G401 (cell line): ENCODE results near the gene POT1. TPM values are rescaled to one million over a fixed set of nuclear protein-coding genes. Genes with fewer than 3 reads are reported as not detected.
"Not testable (repeated sequence)": the region's sequence is repeated elsewhere in the genome, so short reads cannot be mapped to it uniquely, and the experiment has no call there.

Experiments used
- DNase-seq: peaks from one replicate; pipeline ENCODE4 v3.0.0-alpha.2; 2015; ENCODE audit warnings: low spot score
- in situ Hi-C: cut with HindIII; loops from 2 replicates; pipeline ENCODE4 v1.10.0; 2016; ENCODE audit warnings: low sequenced_read_pairs, mixed read lengths
- total RNA-seq: library from RNA; depleted of rRNA; stranded (reverse); fragments of >200 nt; shearing (Covaris generic); gene quantifications from 2 replicates; pipeline ENCODE4 v1.2.3, GENCODE V29; 2014; rRNA removed

The POT1 gene, protein sequence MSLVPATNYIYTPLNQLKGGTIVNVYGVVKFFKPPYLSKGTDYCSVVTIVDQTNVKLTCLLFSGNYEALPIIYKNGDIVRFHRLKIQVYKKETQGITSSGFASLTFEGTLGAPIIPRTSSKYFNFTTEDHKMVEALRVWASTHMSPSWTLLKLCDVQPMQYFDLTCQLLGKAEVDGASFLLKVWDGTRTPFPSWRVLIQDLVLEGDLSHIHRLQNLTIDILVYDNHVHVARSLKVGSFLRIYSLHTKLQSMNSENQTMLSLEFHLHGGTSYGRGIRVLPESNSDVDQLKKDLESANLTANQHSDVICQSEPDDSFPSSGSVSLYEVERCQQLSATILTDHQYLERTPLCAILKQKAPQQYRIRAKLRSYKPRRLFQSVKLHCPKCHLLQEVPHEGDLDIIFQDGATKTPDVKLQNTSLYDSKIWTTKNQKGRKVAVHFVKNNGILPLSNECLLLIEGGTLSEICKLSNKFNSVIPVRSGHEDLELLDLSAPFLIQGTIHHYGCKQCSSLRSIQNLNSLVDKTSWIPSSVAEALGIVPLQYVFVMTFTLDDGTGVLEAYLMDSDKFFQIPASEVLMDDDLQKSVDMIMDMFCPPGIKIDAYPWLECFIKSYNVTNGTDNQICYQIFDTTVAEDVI
- total RNA-seq = 26.8 and 46.6 TPM in 2 replicates

DNA sequence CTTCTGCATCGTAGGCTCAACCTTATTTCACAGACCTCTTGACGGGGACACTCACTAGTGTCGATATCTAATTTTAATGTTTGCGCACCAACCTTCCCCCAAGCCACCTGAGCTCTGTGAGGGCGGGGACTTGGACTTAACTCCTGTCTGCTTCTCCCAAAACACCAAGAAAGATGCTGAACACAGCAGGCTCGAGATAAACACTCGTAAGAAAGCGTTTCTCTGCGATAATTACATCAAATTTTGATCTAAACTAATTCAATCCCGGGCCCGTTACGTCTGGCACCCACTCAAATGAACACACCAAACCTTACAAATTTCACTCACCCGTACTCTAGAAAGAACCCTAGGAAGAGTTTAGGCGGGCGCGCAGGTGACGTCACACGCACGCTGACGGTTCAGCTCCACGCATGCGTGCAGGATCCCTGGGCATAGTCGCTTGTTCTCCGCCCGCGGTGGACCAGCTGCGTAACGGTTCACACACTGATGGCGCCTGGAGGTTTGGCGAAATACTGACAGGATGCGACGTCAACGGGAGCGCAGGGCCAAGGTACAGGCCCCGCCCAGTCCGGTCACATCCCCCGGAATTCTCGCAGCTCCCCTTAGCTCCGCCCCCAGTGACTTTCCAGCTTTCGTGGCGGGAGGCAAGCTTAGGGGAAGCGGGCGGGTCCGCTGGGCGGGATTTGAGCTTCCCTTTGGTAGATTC, at the start of gene POT1:
Gene POT1 (minus strand): TSS at position 359 of the 706 bp plus-strand sequence. CDS start 32,652 bp downstream, outside the sequence.
- DNase-seq = peak; percentile 99
- in situ Hi-C loops = no loop called here

DNA sequence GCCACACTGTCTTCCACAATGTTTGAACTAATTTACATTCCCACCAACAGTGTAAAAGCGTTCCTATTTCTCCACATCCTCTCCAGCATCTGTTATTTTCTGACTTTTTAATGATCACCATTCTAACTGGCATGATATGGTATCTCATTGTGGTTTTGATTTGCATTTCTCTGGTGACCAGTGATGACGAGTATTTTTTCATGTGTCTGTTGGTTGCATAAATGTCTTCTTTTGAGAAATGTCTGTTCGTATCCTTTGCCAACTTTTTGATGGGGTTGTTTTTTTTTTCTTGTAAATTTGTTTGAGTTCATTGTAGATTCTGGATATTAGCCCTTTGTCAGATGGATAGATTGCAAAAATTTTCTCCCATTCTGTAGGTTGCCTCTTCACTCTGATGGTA, 45.5 kb upstream of the POT1 start:
- DNase-seq, in situ Hi-C loops: not testable (repeated sequence)

DNA sequence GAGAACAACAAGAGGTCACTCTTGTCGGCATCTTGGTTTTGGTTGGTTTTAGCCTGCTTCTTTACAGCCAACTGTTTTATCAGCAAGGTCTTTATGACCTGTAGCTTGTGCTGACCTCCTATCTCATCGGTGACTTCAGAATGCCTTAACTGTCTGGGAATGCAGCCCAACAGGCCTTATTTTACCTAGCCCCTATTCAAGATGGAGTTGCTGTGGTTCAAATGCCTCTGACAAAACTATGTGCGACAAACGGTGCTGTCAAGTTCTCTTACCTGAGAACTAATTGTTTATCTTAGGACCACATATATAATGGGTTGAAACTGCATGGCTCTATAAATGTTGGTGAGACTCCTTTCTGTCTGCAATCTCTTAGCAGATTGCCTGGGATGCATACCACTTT, 35.9 kb upstream of the POT1 start:
- in situ Hi-C loops = no loop called here
- no peak for DNase-seq

DNA sequence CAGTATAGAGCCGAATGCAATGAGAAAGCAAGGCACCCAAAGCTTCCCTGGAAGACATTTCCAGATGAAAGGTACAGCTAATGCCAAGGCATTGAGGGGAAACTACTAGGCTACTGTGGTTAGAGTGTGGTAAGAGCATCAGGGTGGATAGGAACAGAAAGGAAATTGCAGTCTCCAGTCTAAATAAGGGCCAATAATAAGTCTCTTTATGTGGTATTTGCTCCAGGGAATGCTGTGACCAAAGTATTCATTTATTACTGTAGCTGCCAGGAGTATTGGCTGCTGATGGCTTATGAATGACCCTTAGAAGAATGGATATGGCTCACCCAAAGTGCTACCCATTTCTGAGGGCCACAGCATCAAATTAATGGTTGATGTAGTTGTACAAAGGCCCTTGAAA, 30.1 kb upstream of the POT1 start:
- no peak for DNase-seq
- in situ Hi-C loops = no loop called here

DNA sequence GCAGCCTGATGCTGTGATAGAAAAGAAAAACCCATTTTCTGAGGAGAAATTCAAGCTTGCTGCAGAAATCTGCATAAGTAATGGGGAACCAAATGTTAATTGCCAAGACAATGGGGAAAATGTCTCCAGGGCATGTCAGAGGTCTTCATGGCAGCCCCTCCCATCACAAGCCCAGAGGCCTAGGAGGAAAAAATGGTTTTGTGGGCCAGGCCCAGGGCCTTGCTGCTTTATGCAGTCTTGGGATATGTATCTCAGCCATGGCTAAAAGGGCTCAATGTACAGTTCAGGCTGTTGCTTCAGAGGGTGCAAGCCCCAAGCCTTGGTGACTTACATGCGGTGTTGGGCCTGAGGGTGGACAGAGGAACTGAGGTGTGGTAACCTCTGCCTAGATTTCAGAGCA, 28.3 kb upstream of the POT1 start:
- in situ Hi-C loops = not testable (repeated sequence)

DNA sequence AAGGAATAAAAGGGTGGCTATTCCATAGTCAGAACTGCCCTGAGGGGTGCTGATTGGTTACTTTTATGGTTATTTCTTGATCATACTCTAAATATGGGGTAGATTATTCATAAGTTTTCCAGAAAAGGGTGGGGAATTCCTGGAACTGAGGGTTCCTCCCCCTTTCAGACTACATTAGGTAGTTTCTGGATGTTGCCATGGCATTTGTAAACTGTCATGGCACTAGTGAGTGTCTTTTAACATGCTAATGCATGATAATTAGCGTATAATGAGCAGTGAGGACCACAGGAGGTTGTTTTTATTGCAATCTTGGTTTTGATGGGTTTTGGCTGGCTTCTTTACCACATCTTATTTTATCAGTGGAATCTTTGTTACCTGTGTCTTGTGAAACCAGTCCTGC, 26.5 kb upstream of the POT1 start:
- in situ Hi-C loops = no loop called here
- no peak for DNase-seq

More for the DNA sequence above, 28.3 kb upstream of the POT1 start:
- not testable (repeated sequence) for DNase-seq

DNA sequence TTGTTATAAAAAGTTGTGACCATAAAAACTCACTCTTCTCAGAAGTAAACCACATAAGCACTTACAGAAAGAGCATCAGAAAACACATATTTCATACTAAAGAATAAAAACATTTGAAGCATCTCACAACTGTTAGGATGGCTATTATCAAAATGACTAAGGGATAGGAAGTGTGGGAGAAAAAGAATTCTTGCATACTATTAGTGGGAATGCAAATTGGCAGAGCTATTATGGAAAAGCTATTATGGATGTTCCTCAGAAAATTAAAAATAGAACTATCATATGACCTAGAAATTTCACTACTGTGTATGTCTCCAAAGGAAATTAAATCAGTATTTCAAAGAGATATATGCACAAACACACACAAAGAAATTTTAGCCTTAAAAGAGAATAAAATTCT, 25.2 kb upstream of the POT1 start:
- in situ Hi-C loops = no loop called here
- no peak for DNase-seq

DNA sequence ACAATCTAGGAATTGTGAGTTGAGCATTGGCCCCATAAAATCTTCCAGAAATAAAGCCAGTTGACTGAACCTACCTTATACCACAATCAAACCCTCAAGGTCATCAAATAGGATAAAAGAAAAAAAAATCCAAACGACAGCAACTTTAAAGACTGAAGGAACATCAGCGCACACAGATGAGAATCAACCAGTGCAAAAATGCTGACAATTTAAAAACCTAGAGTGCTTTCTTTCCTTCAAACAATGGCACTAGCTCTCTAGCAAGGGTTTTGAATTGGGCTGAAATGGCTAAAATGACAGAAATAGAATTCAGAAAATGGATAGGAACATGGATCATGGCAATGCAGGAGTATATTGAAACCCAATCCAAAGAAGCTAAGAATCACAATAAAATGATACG, 16.1 kb upstream of the POT1 start:
- DNase-seq = no peak
- in situ Hi-C loops = no loop called here

DNA sequence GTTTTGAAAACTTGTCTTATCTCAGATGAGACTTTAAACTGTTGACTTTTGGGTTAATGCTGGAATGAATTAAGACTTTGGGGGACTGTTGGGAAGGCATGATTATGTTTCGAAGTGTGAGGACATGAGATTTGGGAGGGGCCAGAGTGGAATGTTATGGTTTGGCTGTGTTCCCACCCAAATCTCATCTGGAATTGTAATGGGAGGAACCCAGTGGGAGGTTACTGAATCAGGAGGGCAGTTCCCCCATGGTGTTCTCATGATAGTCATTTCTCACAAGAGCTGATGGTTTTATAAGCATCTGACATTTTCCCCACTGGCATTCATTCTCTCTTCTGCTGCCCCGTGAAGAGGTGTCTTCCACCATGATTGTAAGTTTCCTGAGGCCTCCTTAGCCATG, 13.8 kb upstream of the POT1 start:
- in situ Hi-C loops = no loop called here
- no peak for DNase-seq

DNA sequence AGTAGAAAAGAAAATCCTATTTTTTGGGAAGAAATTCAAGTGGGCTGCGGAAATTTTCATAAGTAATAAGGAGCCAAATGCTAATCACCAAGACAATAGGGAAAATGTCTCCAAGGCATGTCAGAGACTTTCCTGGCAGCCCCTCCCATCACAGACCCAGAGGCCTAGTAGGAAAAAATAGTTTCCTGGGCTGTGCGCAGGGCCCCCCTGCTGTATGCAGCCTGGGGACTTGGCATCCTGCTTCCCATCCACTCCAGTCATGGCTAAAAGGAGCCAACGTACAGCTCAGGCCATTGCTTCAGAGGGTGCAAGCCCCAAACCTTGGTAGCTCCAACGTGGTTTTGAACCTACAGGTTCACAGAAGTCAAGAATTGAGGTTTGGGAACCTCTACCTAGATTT, 12.8 kb upstream of the POT1 start:
- in situ Hi-C loops = no loop called here
- no peak for DNase-seq

DNA sequence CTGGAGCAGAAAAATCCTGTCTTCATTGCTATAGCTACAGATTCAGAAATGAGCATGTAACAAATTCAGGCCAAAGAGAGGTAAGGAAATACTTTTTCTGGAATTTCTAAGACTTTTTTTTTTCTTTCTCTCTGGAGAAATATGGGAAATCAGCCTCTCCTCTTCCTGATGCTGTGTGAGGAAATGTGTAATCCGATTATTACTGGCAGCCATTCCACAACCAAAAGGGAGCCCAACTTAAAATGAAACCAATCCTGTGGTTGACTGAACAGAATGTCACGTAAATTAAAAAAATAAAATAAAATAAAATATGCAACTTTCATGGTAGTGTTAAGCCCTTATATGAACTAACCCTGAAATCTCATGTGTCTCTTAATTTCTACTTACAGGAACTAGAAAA, 10.7 kb upstream of the POT1 start:
- in situ Hi-C loops = no loop called here

DNA sequence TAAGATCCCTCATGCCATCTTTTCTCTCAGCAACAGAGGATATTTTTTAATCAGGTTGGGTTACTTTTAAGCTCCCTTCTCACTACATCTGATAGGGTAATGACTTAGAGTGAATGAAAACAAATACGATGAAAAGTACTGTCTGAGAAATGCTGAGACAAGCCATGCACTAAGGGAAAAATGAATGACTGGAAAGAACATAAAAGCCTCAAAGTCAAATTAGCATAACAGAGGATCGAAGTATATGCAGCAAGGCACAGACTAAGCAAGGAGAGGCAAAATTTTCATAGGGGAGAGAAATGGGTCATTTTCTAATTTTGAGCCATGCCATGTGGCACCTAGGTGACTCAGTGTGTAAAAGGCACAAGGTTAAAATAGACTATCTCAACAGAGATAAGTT, 8.5 kb upstream of the POT1 start:
- in situ Hi-C loops = no loop called here
- no peak for DNase-seq

More for the DNA sequence above, 10.7 kb upstream of the POT1 start:
- DNase-seq = no peak

DNA sequence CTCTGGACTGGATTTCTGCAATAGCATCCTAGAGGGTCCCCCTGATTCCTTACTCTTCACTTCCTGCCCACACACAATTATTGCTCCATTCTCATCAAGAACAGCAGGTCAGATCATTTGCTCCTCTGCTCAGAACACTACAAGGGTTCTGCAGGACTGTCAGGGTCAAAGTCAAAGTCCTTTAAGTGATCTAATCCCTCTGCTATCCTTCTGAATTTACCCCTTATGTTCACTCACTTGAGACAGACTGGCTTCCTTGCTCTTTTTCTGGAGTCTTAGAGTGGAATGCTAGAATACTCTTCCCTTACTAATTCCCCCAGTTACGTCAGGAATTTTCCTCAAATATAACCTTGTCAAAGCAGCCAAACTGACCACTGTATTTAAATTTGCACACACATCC, 7.5 kb upstream of the POT1 start:
- in situ Hi-C loops = no loop called here
- no peak for DNase-seq

DNA sequence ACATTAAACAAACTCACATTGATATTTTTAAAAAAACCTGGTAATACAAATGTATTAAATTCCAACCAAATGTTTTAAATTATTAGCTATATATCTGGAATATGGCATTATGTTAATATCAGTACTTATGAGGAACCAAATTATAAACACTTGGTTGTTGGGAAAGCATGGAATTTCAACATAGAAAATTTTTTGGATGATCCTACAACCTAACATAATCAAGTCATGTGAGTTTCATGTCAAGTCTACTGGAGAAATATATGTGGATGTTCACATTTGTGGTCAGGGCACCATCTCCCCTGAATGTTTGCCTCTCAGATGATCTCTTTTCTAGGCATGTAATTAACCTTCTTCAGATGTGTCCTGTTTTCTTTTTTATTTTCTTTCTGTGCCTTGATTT, 5.2 kb upstream of the POT1 start:
- no peak for DNase-seq
- in situ Hi-C loops = no loop called here

DNA sequence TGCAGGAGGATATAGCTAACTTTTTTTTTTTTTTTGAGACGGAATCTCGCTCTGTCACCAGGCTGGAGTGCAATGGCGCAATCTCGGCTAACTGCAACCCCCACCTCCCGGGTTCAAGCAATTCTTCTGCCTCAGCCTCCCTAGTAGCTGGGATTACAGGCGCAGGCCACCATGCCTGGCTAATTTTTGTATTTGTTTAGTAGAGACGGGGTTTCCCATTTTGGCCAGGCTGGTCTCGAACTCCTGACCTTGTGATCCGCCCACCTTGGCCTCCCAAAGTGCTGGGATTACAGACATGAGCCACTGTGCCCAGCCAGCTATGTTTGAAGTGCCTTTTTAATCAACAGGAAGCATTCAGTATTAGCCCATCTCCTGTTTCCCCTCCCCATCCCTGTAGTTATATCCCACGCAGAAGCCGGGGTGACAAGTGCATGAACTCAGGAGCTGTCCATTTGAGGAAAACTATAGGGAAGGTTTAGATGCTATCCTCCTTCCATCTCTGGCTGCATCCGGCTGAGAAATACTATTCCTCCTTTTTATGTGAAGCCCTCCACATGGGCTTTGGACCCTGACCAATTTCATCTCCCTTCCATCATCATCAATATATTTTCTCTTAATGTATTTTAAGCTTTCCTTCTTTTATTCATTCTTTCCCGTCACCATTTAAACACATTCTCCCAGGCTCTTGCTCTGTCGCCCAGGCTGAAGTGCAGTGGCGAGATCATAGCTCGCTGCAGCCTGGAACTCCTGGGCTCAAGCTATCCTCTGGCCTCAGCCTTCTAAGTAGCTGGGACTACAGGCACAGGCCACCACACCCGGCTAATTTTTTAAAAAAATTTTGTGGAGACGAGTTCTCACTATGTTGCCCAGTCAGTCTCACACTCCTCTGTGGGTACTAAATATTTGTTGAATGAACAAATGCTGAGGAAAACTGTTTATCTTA, 1.3 kb upstream of the POT1 start:
- DNase-seq = peak; percentile 10
- in situ Hi-C loops = no loop called here

DNA sequence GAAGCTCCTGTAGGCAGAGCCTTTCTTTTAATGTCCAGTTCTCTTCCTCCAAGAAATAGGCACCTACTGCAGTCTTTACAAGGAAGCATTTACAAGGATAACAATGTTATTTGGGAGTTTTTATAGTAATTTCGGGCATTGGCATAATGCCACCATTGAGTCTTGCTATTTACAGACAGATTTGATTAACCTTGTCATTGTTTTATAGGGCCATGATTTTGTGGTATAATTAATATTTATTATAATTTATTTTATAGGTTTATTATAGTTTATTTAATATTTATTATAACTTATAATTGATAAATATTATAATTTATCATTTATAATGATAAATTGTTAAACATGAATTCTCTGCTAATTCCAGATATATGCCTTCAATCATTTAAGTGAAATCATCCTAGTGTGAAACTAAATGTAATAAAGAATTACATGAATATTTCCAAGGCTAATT, 573 bp upstream of the POT1 start:
- in situ Hi-C loops = no loop called here

DNA sequence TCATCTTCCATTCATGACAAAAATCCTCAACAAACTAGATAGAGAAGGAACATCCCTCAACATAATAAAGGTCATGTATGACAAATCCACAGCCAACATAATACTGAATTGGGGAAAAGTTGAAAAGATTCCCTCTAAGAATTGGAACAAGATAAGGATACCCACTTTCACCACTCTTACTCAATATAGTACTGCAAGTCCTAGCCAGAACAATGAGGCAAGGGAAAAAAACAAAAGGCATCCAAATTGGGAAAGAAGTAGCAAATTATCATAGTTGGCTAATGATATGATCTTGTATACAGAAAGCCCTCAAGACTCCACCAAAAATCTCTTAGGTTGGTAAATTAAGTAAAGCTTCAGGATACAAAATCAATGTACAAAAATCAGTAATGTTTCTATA, 4.7 kb downstream of the POT1 start:
- in situ Hi-C loops = no loop called here
- no peak for DNase-seq

More for the DNA sequence above, 573 bp upstream of the POT1 start:
- no peak for DNase-seq

DNA sequence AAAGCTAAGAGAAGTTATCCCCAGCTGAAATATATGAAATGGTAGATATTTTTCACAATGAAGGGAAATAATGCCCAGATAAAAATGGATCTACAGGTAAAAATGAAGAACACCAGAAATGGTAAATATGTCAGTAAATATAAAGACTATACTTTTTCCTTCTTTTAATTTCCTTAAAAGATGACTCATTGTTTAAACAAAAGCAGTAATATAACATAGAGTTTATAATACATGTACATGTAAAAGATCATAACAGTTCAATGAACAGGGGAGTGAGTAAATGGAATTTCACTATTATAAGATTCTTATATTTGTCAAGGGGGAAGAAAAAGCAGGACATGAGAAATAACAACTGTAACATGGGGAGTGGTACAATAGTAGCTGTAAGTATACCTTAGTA, 7.4 kb downstream of the POT1 start:
- no peak for DNase-seq
- in situ Hi-C loops = no loop called here

DNA sequence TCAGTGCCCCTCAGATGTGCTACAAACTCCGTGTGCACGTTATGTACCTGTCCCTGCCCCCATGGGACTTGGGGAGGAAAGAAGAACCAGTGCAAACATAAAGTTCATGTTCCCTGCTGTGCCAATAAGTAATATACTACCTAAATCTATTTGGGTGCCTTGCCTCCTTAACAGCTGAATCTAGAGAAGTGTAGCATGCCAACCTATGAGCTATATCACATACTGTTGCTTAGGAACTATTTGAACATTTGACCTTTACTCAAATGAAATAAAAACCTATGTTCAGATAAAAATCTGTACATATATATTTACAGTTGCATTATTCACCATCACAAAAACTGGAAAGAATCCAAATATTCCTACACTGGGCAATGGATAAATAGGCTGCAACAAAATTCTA, 9.8 kb downstream of the POT1 start:
- no peak for DNase-seq
- in situ Hi-C loops = no loop called here
